Sigmoid colon (tissue), 7 donors: ENCODE measurements around the gene BST1. TPM values are rescaled to one million over a fixed set of nuclear protein-coding genes. Genes with fewer than 3 reads are reported as not detected.
A peak's percentile ranks its signal among the peaks of the same experiment; 100 is the strongest.

Source experiments
- DNase-seq: peaks from one replicate; pipeline ENCODE4 v3.0.0-alpha.2; 2019
- H3K27ac ChIP-seq, 4 donors: fragments of 200-600 bp; sonication (generic); one replicate each; pipeline ENCODE4 v1.5.1; 2016 to 2019; ENCODE audit warnings: mild to moderate bottlenecking in 1 of 4
- H3K27me3 ChIP-seq, 3 donors: fragments of 200-600 bp; sonication (generic); one replicate each; pipeline ENCODE4 v1.5.1; 2019; ENCODE audit warnings: mild to moderate bottlenecking in 1 of 3
- H3K36me3 ChIP-seq, 4 donors: fragments of 200-600 bp; sonication (generic); one replicate each; pipeline ENCODE4 v1.5.1; 2016 to 2019
- H3K4me1 ChIP-seq, 4 donors: fragments of 200-600 bp; sonication (generic); one replicate each; pipeline ENCODE4 v1.5.1; 2017 to 2019
- H3K4me3 ChIP-seq, 4 donors: fragments of 200-600 bp; sonication (generic); one replicate each; pipeline ENCODE4 v1.5.1; 2017 to 2019; ENCODE audit warnings: mild to moderate bottlenecking in 2 of 4, moderate library complexity in 1 of 4
- H3K9me3 ChIP-seq, 4 donors: fragments of 200-600 bp in 3 of 4; sonication (generic) in 3 of 4; one replicate each; pipeline versions ENCODE4 v1.5.1 to v1.6.1; 2013 to 2019
- CTCF ChIP-seq, 4 experiments: fragments of 450-650 bp in 3 of 4; fragments of 200-600 bp in 1 of 4; IDR thresholded peaks; one replicate each; pipeline ENCODE4 v1.5.1; 2016 to 2019; ENCODE audit warnings: antibody characterized with exemption in 4 of 4, mild to moderate bottlenecking in 3 of 4, moderate library complexity in 2 of 4
- EP300 ChIP-seq, 4 donors: sonication (generic); formaldehyde crosslinking; IDR thresholded peaks; one replicate each; pipeline ENCODE4 v1.6.1; 2017; ENCODE audit warnings: antibody characterized with exemption in 4 of 4
- POLR2A ChIP-seq, 2 donors: fragments of 450-650 bp; IDR thresholded peaks; one replicate each; pipeline ENCODE4 v1.6.1; 2016; ENCODE audit warnings: antibody characterized with exemption in 2 of 2, mild to moderate bottlenecking in 2 of 2, moderate library complexity in 2 of 2
- POLR2AphosphoS5 ChIP-seq, 4 donors: sonication (generic); formaldehyde crosslinking; IDR thresholded peaks; one replicate each; pipeline ENCODE4 v1.6.1; 2017; ENCODE audit warnings: antibody characterized with exemption in 4 of 4
- WGBS, 2 donors: extraction: QIAGEN DNeasy Blood & Tissue Kit; methylation state at CpG; one replicate each; pipeline ENCODE4 v1.1.7; 2013; 5-methylcytosine and 5-hydroxymethylcytosine counted together
- intact Hi-C: fragments of 100-400 bp; cut with DNase I; formaldehyde crosslinking; loops from one replicate; pipeline ENCODE4 v1.15.1; 2023
- polyA plus RNA-seq, 3 donors: library from polyadenylated mRNA; stranded (reverse); fragments of 200-250 nt; gene quantifications; one replicate each; pipeline ENCODE4 v1.2.3, GENCODE V29; 2013
- total RNA-seq, 4 donors: library from RNA; depleted of rRNA; stranded (reverse); fragments of >200 nt; gene quantifications; one replicate each; pipeline ENCODE4 v1.1.0, GENCODE V29; 2016
- donor health status: healthy with polysubstance abuse.
- donor health status: Bipolar disorder and iron deficiency.
- donor health status: healthy.

BST1 gene
- total and polyA plus RNA-seq, 7 donors: 4.8 to 11.8 (median 5.4) TPM

GRCh38 chr4:15655223-15656037 is 47.4 kb upstream of the BST1 start, which contains the start of gene FBXL5:
FBXL5 (minus strand) TSS chr4:15655357; CDS start chr4:15655287, 70 bp downstream.
- H3K4me1 ChIP-seq: peaks cover 0 to 44% (median 40%) of the 10 kb centered on the region in 4 donors
- intact Hi-C loops: loop anchor here (1.0 to 2.0 kb wide), 3 partner anchors 27 to 653 kb away; partner anchors contain the start of genes CPEB2 and TAPT1
- 7 to 13% methylated on average over 85 of the region's 85 CpGs for WGBS, 2 donors

GRCh38 chr4:15656038-15656470 is 46.8 kb upstream of the BST1 start:
- peak overlapping the region; percentile 94 to 99 (median 96) for H3K27ac ChIP-seq
- no peaks in the 10 kb centered on the region for H3K9me3 ChIP-seq
- peak overlapping the region; percentile 74 to 90 (median 82) for H3K4me3 ChIP-seq
- TF ChIP-seq CTCF (IDR thresholded peaks at IDR 0.05): no peak
- TF ChIP-seq POLR2AphosphoS5 (IDR thresholded peaks at IDR 0.05): no peak
- no peak for TF ChIP-seq EP300 (IDR thresholded peaks at IDR 0.05)
- TF ChIP-seq POLR2A (IDR thresholded peaks at IDR 0.05): no peak
- H3K27me3 ChIP-seq: no peaks in the 10 kb centered on the region
- H3K36me3 ChIP-seq: no peaks in the 10 kb centered on the region
- no peak for DNase-seq
- WGBS, 2 donors: 80 to 90% methylated on average over 12 of the region's 12 CpGs
- intact Hi-C loops: no loop called here
- peaks cover 0 to 37% (median 34%) of the 10 kb centered on the region in 4 donors for H3K4me1 ChIP-seq

More at GRCh38 chr4:15655223-15656037, 47.4 kb upstream of the BST1 start, which contains the start of gene FBXL5:
- Histone ChIP-seq H3K4me3 (peak within 1 kb of the TSS; percentile 74 to 90 (median 82)), H3K36me3 (no peaks in the 10 kb centered on the region), H3K9me3 (no peaks in the 10 kb centered on the region), H3K27ac (peak within 1 kb of the TSS; percentile 94 to 99 (median 96)), H3K27me3 (no peaks in the 10 kb centered on the region)
- TF ChIP-seq CTCF (IDR thresholded peaks at IDR 0.05) (no peak), EP300 (IDR thresholded peaks at IDR 0.05) (no peak), POLR2A (IDR thresholded peaks at IDR 0.05) (peak; percentile 40 to 53), POLR2AphosphoS5 (IDR thresholded peaks at IDR 0.05) (peak; percentile 94 to 98 (median 96))
- DNase-seq: peak; percentile 87

- Histone ChIP-seq H3K36me3 (no peaks in the 10 kb centered on the region), H3K9me3 (no peaks in the 10 kb centered on the region), H3K4me1 (peaks cover 0 to 24% (median 21%) of the 10 kb centered on the region in 4 donors), H3K27me3 (no peaks in the 10 kb centered on the region), H3K27ac (no peak overlapping the region), H3K4me3 (no peak overlapping the region)
- DNase-seq: no peak
- TF ChIP-seq POLR2AphosphoS5 (IDR thresholded peaks at IDR 0.05) (no peak), EP300 (IDR thresholded peaks at IDR 0.05) (no peak), POLR2A (IDR thresholded peaks at IDR 0.05) (no peak), CTCF (IDR thresholded peaks at IDR 0.05) (no peak)
- intact Hi-C loops: no loop called here
Measured at GRCh38 chr4:15657366-15657765, 45.5 kb upstream of the BST1 start.

- 85 to 87% methylated on average over 4 of the region's 4 CpGs for WGBS, 2 donors
- Histone ChIP-seq H3K4me1 (peaks cover 0 to 15% (median 12%) of the 10 kb centered on the region in 4 donors), H3K4me3 (no peak overlapping the region), H3K9me3 (no peaks in the 10 kb centered on the region), H3K27me3 (no peaks in the 10 kb centered on the region), H3K27ac (no peak overlapping the region), H3K36me3 (no peaks in the 10 kb centered on the region)
- TF ChIP-seq POLR2AphosphoS5 (IDR thresholded peaks at IDR 0.05): no peak
- no peak for TF ChIP-seq CTCF (IDR thresholded peaks at IDR 0.05)
- TF ChIP-seq POLR2A (IDR thresholded peaks at IDR 0.05): no peak
- no peak for TF ChIP-seq EP300 (IDR thresholded peaks at IDR 0.05)
- intact Hi-C loops: no loop called here
- DNase-seq: no peak
Measured at GRCh38 chr4:15658136-15658770, 44.6 kb upstream of the BST1 start.
